HG03025 (cell line): Measurements from ENCODE around the gene SH3BGRL2.

Source experiments
- ATAC-seq: cut with Tn5 transposase; IDR thresholded peaks from one replicate; pipeline ENCODE4 v1.9.1; 2021; ENCODE audit warnings: mild to moderate bottlenecking, moderate library complexity; ENCODE audit not compliant: unreplicated experiment, low FRiP score

Gene SH3BGRL2

GRCh38 chr6:79630883-79631692 is at the start of gene SH3BGRL2:
Gene SH3BGRL2 (plus strand): TSS chr6:79631329. CDS start chr6:79631462, 133 bp downstream.
- ATAC-seq, result peak; percentile 67

GRCh38 chr6:79584332-79584731 is 46.8 kb upstream of the SH3BGRL2 start:
- ATAC-seq, result no peak

GRCh38 chr6:79586548-79586947 is 44.6 kb upstream of the SH3BGRL2 start:
- no peak for ATAC-seq

GRCh38 chr6:79589701-79590100 is 41.4 kb upstream of the SH3BGRL2 start:
- ATAC-seq, result no peak

DNA sequence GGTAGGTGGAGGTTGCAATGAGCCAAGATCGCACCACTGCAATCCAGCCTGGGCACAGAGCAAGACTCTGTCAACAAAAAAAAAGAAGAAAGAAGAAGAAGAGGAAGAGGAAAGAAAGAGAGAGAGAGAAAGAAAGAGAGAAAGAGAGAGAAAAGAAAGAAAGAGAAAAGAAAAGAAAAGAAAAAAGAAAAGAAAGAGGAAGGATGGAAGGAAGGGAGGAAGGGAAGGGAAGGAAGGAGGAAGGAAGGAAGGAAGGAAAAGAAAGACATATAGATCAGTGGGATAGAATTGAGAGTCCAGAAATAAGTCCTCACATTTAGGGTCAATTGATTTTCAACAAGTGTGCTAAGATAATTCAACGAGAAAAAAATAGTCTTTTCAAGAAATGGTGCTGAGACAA is 34.0 kb upstream of the SH3BGRL2 start:
- no peak for ATAC-seq

- no peak for ATAC-seq
Measured at GRCh38 chr6:79598012-79598411, 33.1 kb upstream of the SH3BGRL2 start.

DNA sequence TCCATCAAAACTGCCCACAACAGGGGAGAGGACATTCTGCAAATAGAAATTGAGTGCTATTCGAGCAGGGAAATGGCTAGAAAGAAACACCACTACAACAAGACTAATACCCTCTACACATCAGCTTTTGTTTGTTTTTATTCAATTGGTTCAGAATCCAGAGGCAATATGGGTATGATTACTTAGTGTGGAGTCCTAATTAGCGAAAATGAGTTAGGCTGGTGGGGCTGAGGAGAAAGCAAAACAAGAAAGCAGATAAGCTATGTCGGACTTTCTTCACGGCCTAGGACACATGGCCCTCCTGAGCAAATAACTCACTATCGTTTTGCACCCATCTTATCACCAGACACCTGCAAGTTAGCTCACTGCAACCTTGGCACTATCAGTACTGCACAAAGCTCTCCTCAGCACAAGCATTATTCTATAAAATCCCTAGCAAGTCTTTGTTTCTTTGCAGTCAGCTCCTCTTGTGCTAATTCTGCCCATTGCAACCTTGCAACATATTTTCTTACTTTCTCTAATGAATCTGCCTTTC is 31.3 kb upstream of the SH3BGRL2 start:
- no peak for ATAC-seq

DNA sequence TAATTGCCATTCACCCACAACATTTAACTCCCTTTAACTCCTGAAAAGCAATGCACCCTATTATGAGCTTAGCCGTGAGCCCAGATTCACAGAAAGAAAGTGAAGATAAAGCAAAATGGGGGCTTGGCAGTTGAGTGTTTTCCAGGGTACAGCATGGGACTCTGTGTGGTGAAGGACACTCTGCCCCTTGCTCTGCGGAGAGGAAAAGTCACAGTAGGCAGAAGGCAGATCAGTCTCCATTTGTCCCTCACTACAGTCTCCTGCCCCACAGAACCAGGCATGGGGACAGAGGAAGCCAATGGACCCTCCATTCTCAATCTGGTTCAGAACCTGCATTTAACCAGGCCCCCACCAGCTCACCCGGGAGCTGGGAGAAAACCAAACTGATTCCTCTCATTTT is 30.8 kb upstream of the SH3BGRL2 start:
- no peak for ATAC-seq

DNA sequence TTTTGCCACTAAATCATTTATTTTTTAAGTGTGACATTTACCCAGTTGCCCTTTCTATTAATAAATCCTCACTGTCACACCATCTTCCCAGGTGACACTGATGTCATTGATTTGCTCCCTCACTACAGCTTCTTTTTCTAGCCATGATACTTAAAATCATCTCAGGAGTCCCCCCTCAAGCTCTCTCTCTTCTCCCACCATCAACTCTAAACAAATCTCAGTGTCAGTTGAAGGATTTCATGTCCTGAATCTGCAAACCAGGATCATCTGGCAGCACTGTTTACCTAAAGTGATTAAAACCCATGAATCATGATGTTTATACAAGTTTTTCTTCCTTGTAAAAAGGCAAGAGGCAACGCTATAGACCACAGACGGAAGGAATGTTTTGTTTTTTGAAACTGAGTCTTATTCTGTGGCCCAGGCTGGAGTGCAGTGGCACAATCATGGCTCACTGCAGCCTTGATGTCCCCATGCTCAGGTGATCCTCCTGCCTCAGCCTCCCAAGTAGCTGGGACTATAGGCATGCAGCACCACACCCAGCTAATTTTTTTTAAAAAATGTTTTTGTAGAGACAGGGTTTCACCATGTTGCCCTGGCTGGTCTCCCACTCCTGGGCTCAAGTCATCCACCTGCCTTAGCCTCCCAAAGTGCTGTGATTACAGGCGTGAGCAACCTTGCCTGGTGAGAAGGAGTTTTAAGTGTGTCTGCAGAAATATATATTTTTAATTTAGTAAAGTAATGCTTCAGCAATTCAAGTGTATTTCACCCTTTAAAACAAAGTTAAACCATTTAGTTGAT is 30.1 kb upstream of the SH3BGRL2 start:
- no peak for ATAC-seq

- no peak for ATAC-seq
Measured at GRCh38 chr6:79602859-79603258, 28.3 kb upstream of the SH3BGRL2 start.

GRCh38 chr6:79604583-79605037 is 26.5 kb upstream of the SH3BGRL2 start:
- ATAC-seq, result no peak

DNA sequence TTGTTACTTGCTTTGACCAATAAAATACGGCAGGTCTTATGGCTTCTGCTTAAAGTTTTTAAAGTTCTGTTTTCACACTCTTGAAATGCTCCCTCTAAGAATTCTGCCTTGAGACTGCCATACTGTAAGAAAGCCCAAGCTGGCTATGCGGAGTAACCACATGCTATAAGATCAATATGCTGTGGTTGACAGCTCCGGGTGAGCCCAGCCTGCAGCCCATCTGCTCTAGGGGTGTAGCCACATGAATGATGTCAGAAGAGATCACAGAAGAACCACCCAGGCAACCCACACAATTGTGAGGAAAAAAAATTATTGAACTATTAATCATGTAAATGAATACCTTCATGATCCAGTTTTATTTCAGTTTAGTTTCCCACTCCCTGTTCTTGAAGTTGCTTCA is 26.1 kb upstream of the SH3BGRL2 start:
- ATAC-seq, result no peak

DNA sequence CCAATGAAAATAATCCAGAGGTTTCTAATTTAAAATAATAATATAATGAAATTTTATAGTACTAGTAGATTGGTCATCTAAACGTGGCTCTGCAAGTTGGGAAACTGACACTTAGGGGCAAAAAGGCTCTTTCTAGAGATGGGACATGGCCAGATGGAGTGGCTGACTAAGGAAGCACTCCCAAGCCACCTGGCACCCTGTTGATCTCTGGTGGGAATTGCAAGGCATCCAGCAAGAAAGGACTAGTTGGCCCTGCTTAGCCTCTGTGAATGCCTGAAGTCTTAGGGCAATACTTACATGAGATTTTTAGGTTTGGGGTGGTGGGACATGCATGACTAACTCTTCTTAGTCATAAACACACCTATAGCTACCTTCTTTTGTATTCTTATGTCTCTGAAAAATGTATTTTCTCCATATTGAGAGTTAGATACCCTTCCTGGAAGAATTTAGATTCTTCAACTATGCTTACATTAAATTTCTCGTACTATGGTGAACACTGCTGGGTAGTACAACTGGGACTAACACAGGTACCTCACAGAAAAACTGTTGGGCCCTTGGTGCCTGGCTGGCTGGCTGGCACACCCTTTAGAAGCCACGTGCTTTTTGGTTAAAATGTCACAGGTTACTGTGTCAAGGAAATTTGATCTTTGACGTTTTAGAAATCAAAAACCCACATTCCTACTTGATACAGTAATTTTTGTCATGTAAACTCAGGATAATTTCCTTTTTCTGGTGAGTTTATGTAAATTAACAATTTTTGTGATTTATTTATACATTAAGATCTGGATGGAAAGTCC is 25.0 kb upstream of the SH3BGRL2 start:
- ATAC-seq, result no peak

DNA sequence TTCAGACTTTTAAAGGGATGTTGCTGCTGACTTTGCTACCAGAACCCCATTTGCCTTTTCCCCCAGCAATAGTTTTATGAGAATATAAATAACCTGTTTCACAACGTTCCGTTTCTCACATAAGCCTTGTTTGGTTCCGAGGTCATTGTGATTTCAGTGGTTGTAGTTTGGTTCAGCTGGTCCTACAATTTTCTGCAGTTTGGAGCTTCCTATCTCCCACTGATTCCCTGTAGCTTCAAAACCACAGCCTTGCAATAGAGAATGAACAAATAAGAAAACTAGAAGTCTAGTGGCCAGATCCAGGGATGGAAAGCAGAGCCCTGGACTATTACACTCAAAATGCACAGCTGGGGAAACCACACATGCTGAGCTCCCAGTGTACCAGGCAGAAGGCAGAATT is 24.1 kb upstream of the SH3BGRL2 start:
- no peak for ATAC-seq

DNA sequence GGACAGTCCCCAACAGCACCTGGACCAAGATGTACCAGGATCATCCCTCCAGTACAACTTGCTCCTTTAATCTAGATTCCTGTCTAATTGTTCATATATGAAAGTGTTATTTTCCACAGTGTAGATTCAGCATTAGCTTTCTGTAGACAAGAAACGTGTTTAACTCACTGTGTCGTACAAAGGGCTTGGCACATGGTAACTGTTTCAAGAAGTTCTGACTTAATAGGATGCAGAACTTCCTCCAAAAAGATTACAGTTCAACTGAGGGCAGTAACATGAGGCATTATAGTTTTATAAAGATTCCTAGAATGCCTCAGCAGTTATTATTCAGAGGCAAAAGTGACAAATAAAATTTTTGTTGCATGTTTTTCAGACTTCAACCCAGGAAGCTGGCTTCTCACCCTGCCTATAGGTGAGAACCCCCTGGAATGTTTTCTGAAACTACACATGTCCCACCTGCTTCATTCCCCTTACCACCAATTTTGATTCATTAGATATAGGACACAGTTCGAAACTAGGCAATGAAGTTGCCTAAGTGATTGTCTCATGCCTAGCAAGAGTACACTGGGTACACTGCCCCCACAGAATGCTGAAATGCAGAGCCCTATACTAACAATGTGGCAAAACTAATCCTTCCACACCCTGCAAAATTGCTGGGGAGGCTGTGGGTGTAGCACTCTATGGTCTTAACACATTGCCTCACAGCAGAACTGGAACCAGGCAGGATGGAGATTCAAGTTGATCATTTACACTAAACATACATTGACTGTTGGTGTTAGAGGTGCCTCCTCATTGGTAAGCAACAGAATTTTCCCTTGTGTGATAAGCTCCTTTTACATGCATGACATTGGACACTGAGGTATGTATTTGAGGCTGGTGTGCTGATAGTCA is 22.6 kb upstream of the SH3BGRL2 start:
- ATAC-seq, result no peak

- no peak for ATAC-seq
Measured at GRCh38 chr6:79609225-79609595, 21.9 kb upstream of the SH3BGRL2 start.

GRCh38 chr6:79610306-79611009 is 20.7 kb upstream of the SH3BGRL2 start:
- ATAC-seq, result no peak

DNA sequence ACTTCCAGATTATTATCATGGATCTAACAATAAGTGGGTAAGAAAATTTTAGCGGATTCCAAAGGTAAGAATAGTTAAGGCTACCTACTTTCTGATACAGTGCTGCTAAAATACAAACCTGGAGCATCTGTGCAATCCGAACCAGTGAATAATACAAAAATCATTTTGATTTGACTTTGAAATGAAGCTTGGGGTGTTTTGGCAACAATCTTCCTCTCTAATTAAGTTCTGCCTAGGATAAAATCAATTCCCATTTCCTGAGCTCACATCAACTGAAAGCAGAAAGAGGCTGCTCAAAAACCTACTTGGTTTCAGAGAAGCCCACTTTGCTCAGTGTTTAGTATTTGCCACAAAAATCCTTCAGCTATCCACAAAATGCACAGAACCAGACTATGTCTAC is 18.7 kb upstream of the SH3BGRL2 start:
- no peak for ATAC-seq

DNA sequence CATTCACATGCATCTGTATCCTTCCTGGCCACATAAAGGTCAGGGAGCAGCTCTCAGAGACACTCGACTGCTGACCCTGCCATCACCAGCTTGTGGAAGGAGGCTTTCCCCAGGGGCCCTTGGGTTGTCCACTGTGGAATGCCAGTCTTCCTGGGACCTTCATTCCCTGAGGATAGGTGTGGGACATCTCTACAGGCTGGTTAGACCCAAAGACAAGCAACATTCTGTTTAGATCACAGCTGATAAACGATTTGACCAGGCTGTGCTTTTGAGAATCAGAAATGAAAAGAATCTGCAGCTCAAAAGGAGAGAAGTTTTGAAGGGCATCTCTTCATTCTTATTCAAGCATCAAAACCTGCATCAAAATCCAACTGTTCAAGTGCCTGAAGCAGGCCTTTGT is 18.2 kb upstream of the SH3BGRL2 start:
- ATAC-seq, result no peak
